ENCODE measurements around the gene AKT2. TPM values are rescaled to one million over a fixed set of nuclear protein-coding genes. Genes with fewer than 3 reads are reported as not detected.

The AKT2 gene
- total RNA-seq, 6 experiments from 2014 or later, result 83.2 to 132 (median 107) TPM

DNA sequence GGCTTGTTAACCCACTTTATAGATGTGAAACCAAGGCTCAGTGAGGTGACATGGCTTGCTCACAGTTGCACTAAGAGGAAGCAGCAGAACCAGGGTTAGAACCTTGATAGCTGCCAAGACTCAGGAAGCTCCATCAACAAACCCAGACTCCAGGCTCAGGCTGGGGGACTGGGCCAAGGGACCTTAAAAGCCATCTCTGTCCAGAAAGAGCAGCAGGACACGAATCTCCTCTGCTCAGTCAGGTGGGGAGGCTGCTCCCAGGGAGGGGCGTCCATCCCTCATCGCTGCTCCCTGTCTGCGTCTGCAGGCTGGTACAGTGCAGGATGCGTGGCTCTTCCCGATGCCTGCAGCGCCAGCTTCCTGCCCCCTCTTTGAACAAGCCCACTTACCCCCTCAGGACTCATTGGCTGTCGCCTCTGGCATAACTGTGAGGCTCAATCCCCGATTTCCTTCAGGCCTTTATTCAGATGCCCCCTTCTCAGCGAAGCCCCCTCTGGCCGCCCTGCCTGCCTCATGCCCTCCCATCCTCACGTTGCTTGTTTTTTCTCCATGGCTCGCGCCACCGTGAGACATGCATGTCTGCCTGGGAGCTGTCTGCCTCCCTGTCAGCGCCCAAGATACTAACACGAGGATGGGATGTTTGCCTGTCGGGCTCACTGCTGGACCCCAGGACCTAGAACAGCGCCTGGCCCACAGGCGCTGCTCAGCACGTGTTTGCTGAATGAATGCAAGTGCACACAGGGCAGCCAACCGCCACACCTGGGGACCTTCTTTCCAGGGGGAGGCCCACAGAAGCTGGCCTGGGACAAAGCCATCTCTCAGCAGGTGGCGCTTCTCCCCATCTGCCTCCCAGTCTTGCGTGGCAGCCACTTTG is 21.5 kb downstream of the AKT2 start:
- Histone ChIP-seq H3K27ac (no peak overlapping the region), H3K27me3 (no peaks in the 10 kb centered on the region), H3K9me3 (no peaks in the 10 kb centered on the region), H3K36me3 (peaks cover 0 to 7% (median 0%) of the 10 kb centered on the region in 4 donors), H3K4me3 (no peak overlapping the region), H3K4me1 (peaks cover 0 to 17% (median 3%) of the 10 kb centered on the region in 4 donors)
- TF ChIP-seq, protein P1, sequence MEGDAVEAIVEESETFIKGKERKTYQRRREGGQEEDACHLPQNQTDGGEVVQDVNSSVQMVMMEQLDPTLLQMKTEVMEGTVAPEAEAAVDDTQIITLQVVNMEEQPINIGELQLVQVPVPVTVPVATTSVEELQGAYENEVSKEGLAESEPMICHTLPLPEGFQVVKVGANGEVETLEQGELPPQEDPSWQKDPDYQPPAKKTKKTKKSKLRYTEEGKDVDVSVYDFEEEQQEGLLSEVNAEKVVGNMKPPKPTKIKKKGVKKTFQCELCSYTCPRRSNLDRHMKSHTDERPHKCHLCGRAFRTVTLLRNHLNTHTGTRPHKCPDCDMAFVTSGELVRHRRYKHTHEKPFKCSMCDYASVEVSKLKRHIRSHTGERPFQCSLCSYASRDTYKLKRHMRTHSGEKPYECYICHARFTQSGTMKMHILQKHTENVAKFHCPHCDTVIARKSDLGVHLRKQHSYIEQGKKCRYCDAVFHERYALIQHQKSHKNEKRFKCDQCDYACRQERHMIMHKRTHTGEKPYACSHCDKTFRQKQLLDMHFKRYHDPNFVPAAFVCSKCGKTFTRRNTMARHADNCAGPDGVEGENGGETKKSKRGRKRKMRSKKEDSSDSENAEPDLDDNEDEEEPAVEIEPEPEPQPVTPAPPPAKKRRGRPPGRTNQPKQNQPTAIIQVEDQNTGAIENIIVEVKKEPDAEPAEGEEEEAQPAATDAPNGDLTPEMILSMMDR (IDR thresholded peaks at IDR 0.05), result no peak
- no peak for TF ChIP-seq POLR2A (IDR thresholded peaks at IDR 0.05)
- DNase-seq (no peak), ATAC-seq (no peak)
- WGBS (ENCODE audit: insufficient coverage, low coverage, low lambda C conversion rate, missing lambda C conversion rate), result 83% methylated on average over 1 of the region's 24 CpGs
- intact Hi-C loops (cut with DNase I), result no loop called here

DNA sequence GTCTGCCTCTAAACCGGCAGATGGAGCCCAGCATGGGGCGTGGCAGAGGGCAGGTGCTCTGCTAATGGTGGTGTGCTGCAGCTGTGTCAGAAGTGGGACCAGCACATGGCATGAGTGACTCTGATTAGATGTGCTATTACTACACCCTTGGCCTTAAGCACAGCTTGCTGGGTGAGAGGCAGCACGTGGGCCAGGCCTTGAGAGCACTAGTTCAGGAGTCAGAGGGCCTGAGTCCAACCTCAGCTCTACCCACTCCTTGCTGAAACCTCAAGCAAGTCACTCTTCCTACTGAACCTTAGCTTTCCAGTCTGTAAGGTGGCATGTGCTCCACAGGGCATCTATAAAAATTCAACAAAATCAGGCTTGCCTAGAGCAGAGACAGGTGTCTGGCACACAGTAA is 22.7 kb downstream of the AKT2 start:
- TF ChIP-seq, protein P1 (IDR thresholded peaks at IDR 0.05), result no peak
- TF ChIP-seq POLR2A (IDR thresholded peaks at IDR 0.05), result no peak
- H3K4me3 ChIP-seq, result no peak overlapping the region
- H3K27ac ChIP-seq, result no peak overlapping the region
- no peaks in the 10 kb centered on the region for H3K9me3 ChIP-seq
- H3K36me3 ChIP-seq, result peaks cover 0 to 7% (median 0%) of the 10 kb centered on the region in 4 donors
- no peak for DNase-seq
- intact Hi-C loops (cut with DNase I), result no loop called here
- ATAC-seq, result no peak
- no peaks in the 10 kb centered on the region for H3K27me3 ChIP-seq
- WGBS (ENCODE audit: insufficient coverage, low coverage, low lambda C conversion rate, missing lambda C conversion rate), result no CpG with 5 or more reads among the region's 3 CpGs
- H3K4me1 ChIP-seq, result peaks cover 0 to 11% (median 3%) of the 10 kb centered on the region in 4 donors

DNA sequence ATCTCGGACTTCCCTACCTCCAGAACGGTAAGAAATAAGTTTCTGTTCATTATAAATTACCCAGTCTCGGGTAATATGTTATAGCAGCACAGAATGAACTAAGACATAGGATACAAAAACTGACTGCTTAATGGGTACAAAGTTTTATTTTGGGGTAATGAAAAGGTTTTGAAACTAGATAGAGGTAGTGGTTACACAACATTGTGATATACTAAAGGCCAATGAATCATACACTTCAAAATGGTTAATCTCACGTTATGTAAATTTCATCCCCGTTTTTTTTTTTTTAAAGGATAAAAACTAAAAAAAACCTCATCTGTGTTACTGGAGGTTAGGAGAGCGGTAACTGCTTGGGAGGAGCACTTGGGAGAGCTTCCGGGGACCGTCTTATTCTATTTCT is 23.5 kb downstream of the AKT2 start:
- 83% methylated on average over 8 of the region's 8 CpGs for WGBS (ENCODE audit: insufficient coverage, low coverage, low lambda C conversion rate, missing lambda C conversion rate)
- H3K27ac ChIP-seq, result no peak overlapping the region
- intact Hi-C loops (cut with DNase I), result no loop called here
- no peak for TF ChIP-seq POLR2A (IDR thresholded peaks at IDR 0.05)
- TF ChIP-seq, protein P1 (IDR thresholded peaks at IDR 0.05), result no peak
- no peaks in the 10 kb centered on the region for H3K27me3 ChIP-seq
- ATAC-seq (no peak), DNase-seq (no peak)
- no peak overlapping the region for H3K4me3 ChIP-seq
- no peaks in the 10 kb centered on the region for H3K9me3 ChIP-seq
- H3K4me1 ChIP-seq, result peaks cover 0 to 16% (median 5%) of the 10 kb centered on the region in 4 donors
- peaks cover 0 to 7% (median under 1%) of the 10 kb centered on the region in 4 donors for H3K36me3 ChIP-seq

DNA sequence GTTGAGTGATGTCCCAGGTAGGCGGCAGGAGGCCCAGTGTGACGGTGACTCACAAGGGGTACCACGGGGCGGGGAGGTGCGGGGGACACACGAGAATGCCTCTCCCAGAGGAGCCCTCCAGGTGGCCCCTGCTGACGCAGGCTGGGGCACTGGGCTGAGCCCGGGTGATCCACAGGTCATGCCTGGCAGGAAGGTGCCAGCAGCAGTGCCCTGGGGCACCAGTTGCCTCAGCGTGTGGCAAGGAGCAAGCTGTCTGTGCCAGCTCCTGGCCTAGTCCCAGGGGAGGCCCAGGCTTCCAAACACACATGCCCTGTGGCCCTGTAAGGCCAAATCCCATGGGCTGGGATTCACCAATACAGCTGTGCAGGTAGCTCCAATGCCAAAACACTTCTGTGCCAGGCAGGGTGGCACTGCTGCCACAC is 28.0 kb downstream of the AKT2 start:
- H3K27me3 ChIP-seq, result no peaks in the 10 kb centered on the region
- H3K9me3 ChIP-seq, result no peaks in the 10 kb centered on the region
- H3K4me1 ChIP-seq, result peaks cover 0 to 51% (median 19%) of the 10 kb centered on the region in 4 donors
- peak; percentile 92 to 98 (median 98) for DNase-seq
- intact Hi-C loops (cut with DNase I), result no loop called here
- no CpG with 5 or more reads among the region's 9 CpGs for WGBS (ENCODE audit: insufficient coverage, low coverage, low lambda C conversion rate, missing lambda C conversion rate)
- peaks cover 0 to 18% (median under 1%) of the 10 kb centered on the region in 4 donors for H3K36me3 ChIP-seq
- H3K4me3 ChIP-seq, result no peak overlapping the region
- peak overlapping the region in 2 of 3 donors; percentile 58 to 84 for H3K27ac ChIP-seq
- ATAC-seq, result peak; percentile 94 to 97 (median 96)
- TF ChIP-seq POLR2A (IDR thresholded peaks at IDR 0.05), result no peak
- TF ChIP-seq, protein P1 (IDR thresholded peaks at IDR 0.05), result no peak

Data from right lobe of liver (tissue), 6 donors.